T-helper 1 cell (primary cell): Measurements from ENCODE around the gene KIF22.
"Not testable (repeated sequence)": the region's sequence is repeated elsewhere in the genome, so short reads cannot be mapped to it uniquely, and the experiment has no call there.

ENCODE experiments used
- DNase-seq, 5 donors: peaks; one replicate each; pipeline ENCODE4 v3.0.0-alpha.2; 2012 to 2020

Gene KIF22

DNA sequence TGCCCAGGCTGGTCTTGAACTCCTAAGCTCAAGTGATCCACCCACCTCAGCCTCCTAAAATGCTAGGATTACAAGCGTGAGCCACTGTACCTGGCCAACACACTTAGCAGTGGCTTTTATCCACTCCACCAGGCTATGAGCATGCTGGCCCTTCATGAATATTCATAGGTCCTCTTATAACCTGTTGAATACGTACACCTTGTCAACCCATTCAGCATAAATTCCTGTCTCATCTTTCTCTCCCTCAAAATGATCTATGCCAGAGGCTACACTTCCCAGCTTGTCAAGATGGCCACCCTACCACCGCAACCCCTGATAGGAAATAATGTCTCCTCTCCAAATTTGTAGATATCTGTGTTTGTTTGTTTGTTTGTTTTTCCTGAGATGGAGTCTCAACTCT lies 23.5 kb upstream of the KIF22 start:
- no peak for DNase-seq

DNA sequence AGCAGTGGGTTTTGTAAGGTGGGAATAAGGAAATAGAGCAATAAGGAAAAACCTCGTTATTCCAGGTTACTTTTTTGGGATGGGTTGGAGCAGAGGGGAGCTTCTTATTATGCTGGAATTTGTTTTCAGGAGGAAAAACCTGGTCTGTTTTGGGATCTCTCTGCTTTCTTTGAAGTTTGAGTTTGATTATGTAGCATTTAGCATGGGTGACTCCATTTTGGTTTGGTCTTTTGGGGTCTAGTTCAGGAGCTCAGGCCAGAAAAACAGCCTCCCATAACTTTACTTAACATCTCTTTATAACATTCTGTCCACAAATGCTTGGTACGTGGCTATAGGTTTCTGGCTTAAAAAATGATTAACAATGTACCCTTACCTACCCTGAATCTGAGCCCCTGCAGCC lies 21.0 kb upstream of the KIF22 start:
- DNase-seq = no peak

- DNase-seq = no peak
Measured at GRCh38 chr16:29770250-29770929, 20.2 kb upstream of the KIF22 start.

DNA sequence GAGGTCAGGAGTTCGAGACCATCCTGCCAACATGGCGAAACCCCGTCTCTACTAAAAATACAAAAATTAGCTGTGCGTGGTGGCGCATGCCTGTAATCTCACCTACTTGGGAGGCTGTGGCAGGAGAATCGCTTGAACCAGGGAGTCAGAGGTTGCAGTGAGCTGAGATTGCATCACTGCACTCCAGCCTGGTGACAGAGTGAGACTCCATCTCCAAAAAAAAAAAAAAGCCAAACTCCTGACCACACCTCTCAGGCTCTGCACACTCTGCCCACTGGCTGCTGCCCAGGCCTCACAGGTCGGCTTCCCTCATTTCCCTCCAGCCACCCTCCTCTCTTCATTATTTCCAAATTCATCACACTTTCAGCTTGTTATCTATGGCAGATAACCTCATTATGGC lies 18.2 kb upstream of the KIF22 start:
- DNase-seq = not testable (repeated sequence)

DNA sequence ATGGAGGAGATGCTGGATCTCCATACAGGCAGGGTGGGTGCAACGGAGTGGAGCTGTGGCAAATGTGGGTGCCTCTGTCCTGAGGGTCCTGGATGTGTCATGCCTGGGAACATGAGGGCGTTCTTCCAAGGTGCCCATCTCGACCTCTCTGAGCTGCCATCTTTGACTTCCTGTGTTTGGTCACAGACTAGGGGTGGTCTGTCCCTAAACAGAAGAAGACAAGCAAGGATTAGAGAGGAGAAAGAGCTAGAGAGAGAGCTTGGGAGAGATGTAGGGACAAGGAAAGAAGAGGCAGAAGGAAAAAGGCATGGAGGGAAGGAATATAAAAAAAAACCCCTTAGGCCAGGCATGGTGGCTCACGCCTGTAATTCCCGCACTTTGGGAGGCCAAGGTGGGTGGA lies 15.8 kb upstream of the KIF22 start:
- no peak for DNase-seq

GRCh38 chr16:29775742-29776408 lies 14.7 kb upstream of the KIF22 start:
- DNase-seq = no peak

- DNase-seq = no peak
Measured at GRCh38 chr16:29777576-29778350, 12.8 kb upstream of the KIF22 start, which contains the start of gene ZG16. Gene ZG16, plus strand, starts transcription at chr16:29778256. Its CDS starts 1,011 bp downstream, at chr16:29779267.

- DNase-seq = no peak
Measured at GRCh38 chr16:29779474-29779873, 11.1 kb upstream of the KIF22 start.

DNA sequence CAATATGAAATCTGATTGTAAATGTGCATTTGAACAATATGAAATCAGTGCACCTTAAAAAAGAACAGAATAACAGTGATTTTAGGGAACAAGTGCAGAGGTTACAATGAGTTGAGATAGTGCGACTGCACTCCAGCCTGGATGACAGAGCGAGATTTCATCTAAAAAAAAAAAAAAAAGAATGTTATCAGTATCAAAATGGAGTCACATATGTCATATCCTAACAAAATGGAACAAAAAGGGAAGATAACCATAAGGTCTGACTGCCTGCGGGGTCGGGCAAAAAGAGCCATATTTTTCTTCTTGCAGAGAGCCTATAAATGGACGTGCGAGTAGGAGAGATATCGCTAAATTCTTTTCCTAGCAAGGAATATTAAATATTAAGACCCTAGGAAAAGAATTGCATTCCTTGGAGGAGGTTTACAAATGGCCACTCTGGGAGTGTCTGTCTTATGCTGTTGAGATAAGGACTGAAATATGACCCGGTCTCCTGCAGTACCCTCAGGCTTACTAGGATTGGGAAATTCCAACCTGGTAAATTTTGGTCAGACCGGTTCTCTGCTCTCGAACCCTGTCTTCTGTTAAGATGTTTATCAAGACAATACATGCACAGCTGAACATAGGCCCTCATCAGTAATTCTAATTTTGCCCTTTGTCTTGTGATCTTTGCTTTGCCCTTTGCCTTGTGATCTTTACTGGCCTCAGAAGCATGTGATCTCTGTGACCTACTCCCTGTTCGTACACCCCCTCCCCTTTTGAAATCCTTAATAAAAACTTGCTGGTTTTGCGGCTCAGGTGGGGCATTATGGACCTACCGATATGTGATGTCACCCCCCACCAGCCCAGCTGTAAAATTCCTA lies 7.2 kb upstream of the KIF22 start:
- not testable (repeated sequence) for DNase-seq

GRCh38 chr16:29784157-29784556 lies 6.4 kb upstream of the KIF22 start:
- peak in 1 of 5 donors; percentile 33 for DNase-seq

DNA sequence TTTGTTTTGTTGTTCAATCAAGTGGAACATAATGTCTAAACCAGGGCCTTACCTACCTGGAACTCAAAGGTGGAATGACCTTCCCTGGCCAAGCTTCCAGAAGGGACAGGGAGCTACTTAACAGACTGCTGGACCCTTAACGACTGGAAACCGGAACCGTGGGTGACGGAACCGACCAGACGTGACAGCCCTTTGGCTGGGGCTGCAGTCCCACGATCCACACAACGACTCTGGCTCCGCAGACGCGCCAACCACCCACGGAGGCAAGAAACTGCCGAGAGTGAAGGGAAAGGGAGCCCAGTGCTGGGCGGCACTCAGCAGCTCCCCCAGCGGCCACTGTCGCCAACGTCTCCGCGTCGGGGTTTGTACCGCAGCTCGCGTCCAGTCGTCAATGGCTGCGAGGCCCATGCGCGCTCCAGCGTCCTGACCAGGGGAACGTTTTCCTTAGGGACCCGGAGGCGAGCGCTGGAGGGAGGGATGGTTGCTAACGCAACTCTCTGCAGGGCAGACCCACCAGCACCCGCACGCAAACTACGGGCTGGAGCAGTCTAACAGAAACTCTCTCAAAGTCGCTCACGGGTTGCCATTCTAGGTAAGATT lies 5.5 kb upstream of the KIF22 start:
- DNase-seq = peak; percentile 43 to 77 (median 61)

DNA sequence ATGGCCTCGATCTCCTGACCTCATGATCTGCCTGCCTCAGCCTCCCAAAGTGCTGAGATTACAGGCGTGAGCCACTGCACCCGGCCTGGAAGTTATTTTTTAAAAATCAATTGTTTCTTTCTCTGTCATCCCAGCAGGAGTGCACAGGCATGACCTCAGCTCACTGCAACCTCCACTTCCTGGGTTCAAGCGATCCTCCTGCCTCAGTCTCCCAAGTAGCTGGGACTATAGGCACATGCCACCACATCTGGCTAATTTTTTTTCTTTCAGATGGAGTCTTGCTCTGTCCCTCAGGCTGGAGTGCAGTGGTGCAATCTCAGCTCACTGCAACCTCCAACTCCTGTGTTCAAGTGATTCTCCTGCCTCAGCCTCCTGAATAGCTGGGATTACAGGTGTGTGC lies 3.4 kb upstream of the KIF22 start:
- not testable (repeated sequence) for DNase-seq

DNA sequence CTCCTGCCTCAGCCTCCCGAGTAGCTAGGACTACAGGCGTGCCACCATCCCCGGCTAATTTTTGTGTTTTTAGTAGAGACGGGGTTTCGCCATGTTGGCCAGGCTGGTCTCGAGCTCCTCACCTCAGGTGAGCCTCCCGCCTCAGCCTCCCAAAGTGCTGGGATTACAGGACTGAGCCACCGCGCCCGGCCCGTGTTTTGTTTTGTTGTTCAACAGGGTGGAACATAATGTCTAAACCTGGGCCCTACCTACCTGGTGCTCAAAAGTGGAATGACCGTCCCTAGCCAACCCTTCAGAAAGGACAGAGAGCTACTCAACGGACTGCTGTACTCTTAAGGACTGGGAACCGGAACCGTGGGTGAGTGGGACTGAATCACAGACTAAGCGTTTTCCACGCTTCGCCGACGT lies 772 bp upstream of the KIF22 start:
- DNase-seq = no peak

GRCh38 chr16:29790949-29791844 lies 646 bp downstream of the KIF22 start:
- DNase-seq = no peak

GRCh38 chr16:29791845-29792807 lies 1.6 kb downstream of the KIF22 start:
- DNase-seq = no peak

GRCh38 chr16:29793153-29793552 lies 2.6 kb downstream of the KIF22 start:
- DNase-seq = not testable (repeated sequence)

DNA sequence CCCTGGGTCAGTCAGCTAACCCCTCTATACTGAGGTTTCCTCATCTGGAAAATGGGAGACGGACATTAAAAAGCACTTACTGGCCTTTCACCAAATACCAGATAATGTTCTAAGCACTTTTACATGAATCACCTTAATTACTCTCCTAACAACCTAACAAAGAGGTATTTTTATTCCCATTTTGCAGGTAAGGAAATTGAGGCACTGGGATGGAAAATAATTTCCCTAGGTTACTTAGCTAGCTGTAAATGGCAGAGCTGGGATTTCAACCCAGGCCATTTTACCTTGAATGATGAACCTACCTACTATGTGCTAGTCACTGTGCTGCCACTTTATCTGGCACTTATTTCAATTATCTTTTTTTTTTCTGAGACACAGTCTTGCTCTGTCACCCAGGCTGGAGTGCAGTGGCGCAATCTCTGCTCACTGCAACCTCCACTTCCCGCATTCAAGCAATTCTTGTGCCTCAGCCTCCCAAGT lies 3.7 kb downstream of the KIF22 start:
- no peak for DNase-seq

DNA sequence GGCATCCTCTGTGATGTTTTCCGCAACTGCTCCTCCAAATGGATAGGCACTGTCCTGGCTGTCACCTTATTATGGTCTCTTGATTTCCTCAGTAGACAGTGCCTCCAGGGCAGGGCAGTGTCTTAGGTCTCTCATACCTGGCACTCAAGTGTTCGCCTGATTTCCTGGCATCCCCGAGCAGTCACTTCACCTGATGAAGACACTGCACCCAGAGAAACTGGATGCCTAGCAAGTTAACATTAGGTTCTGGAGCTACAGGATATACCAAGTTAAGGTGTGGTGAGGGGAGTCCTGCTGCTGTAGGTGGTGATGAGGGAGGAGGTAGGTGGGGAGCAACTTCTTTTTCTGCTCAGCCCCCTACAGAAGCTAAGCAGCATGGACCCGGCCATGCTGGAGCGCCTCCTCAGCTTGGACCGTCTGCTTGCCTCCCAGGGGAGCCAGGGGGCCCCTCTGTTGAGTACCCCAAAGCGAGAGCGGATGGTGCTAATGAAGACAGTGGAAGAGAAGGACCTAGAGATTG lies 11.9 kb downstream of the KIF22 start:
- no peak for DNase-seq

GRCh38 chr16:29804020-29804419 lies 13.5 kb downstream of the KIF22 start:
- DNase-seq = no peak
